Measurements from ENCODE around the gene RPA1.

Gene RPA1

GRCh38 chr17:1904273-1905182 lies 74.7 kb downstream of the RPA1 start:
- no peaks in the 10 kb centered on the region for H3K9me3 ChIP-seq (replicated peaks; ENCODE audit: low read length)
- H3K4me1 ChIP-seq (ENCODE audit: control insufficient read depth, insufficient read depth, low read length): peaks cover 14% of the 10 kb centered on the region
- no peak overlapping the region for H3K4me2 ChIP-seq (ENCODE audit: low read length)
- H3K27me3 ChIP-seq (ENCODE audit: control insufficient read depth, insufficient read depth, low read length): peaks cover 39% of the 10 kb centered on the region
- H3K4me3 ChIP-seq (ENCODE audit: low read length): no peak overlapping the region
- no peak overlapping the region for H3K9ac ChIP-seq (ENCODE audit: low read depth, low read length)
- no peaks in the 10 kb centered on the region for H3K36me3 ChIP-seq (ENCODE audit: insufficient read depth, low read length)

GRCh38 chr17:1905190-1905913 lies 75.5 kb downstream of the RPA1 start:
- H3K4me1 ChIP-seq (ENCODE audit: control insufficient read depth, insufficient read depth, low read length): peaks cover 14% of the 10 kb centered on the region
- H3K27me3 ChIP-seq (ENCODE audit: control insufficient read depth, insufficient read depth, low read length): peaks cover 46% of the 10 kb centered on the region
- H3K36me3 ChIP-seq (ENCODE audit: insufficient read depth, low read length): no peaks in the 10 kb centered on the region
- no peaks in the 10 kb centered on the region for H3K9me3 ChIP-seq (replicated peaks; ENCODE audit: low read length)
- H3K4me3 ChIP-seq (ENCODE audit: low read length): no peak overlapping the region
- no peak overlapping the region for H3K9ac ChIP-seq (ENCODE audit: low read depth, low read length)
- no peak overlapping the region for H3K4me2 ChIP-seq (ENCODE audit: low read length)

DNA sequence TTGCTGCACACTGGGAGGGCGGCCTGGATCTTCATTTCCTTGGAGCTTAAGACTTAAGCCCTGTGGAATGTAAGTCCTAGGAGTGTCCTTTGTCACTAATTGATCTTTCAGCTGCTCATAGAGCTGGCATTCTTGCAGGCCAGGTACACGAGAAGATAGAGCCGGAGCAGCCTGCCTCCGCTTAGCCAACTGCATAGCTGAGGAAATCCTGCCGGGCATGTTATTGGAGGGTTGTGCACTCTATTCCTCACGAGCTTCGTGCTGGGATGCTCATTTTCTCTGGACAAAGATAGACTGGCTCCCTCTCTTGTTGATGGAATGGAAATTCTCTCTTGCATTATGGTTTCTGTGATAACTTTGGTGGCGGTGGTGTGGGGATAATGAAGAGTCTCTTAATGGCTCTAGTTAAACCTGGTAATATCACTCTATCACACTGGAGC lies 76.9 kb downstream of the RPA1 start:
- no peaks in the 10 kb centered on the region for H3K9me3 ChIP-seq (replicated peaks; ENCODE audit: low read length)

GRCh38 chr17:1907216-1907631 lies 77.4 kb downstream of the RPA1 start:
- Histone ChIP-seq H3K27me3 (ENCODE audit: control insufficient read depth, insufficient read depth, low read length) (peaks cover 61% of the 10 kb centered on the region), H3K4me1 (ENCODE audit: control insufficient read depth, insufficient read depth, low read length) (peaks cover 14% of the 10 kb centered on the region), H3K36me3 (ENCODE audit: insufficient read depth, low read length) (no peaks in the 10 kb centered on the region), H3K9ac (ENCODE audit: low read depth, low read length) (no peak overlapping the region), H3K4me3 (ENCODE audit: low read length) (no peak overlapping the region), H3K9me3 (replicated peaks; ENCODE audit: low read length) (no peaks in the 10 kb centered on the region), H3K4me2 (ENCODE audit: low read length) (no peak overlapping the region)

More for the DNA sequence above, 76.9 kb downstream of the RPA1 start:
- Histone ChIP-seq H3K4me2 (ENCODE audit: low read length) (no peak overlapping the region), H3K4me3 (ENCODE audit: low read length) (no peak overlapping the region), H3K9ac (ENCODE audit: low read depth, low read length) (no peak overlapping the region), H3K36me3 (ENCODE audit: insufficient read depth, low read length) (no peaks in the 10 kb centered on the region), H3K27me3 (ENCODE audit: control insufficient read depth, insufficient read depth, low read length) (peaks cover 55% of the 10 kb centered on the region), H3K4me1 (ENCODE audit: control insufficient read depth, insufficient read depth, low read length) (peaks cover 14% of the 10 kb centered on the region)

DNA sequence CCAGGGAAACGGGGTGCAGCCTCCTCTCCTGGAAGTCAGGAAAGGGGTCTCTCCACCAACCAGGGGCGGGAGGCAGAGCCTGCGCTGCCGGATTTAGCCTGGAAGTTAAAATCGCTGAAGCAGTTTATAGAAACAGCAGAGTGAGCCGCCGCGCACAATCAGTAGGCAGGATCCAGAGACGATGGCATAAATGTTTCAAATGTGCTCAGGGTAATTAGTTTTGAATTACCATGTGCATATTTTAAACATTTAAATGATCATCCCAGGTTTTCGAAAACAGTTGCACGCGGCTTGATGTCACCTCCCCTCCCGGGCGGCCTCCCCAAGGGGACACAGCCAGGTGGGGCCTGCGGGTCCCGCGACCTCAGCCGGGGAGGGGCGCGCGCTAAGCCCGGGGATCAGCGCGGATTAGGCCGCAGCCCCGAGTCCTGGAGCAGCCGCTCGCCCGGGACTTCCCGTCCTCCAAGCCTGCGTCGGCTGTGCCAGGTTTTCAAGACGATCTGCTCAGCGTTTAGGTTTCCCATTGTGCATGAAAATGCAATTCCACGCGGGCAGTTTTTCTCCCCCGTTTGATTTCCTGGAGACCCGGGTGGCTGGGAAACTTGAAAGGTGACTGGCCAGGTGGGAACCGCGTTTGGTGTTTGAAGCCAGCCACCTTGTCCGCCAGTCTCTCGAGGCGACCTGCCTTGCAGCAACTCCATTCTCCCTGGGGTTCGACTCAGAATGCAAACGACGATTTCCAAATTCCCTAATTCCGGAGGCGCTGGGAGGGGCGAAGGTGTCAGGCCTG lies 78.3 kb downstream of the RPA1 start:
- Histone ChIP-seq H3K4me2 (ENCODE audit: low read length) (peak overlapping the region; percentile 84), H3K36me3 (ENCODE audit: insufficient read depth, low read length) (no peaks in the 10 kb centered on the region), H3K27me3 (ENCODE audit: control insufficient read depth, insufficient read depth, low read length) (peaks cover 67% of the 10 kb centered on the region), H3K9ac (ENCODE audit: low read depth, low read length) (peak overlapping the region; percentile 14), H3K4me1 (ENCODE audit: control insufficient read depth, insufficient read depth, low read length) (peaks cover 14% of the 10 kb centered on the region), H3K9me3 (replicated peaks; ENCODE audit: low read length) (no peaks in the 10 kb centered on the region), H3K4me3 (ENCODE audit: low read length) (peak overlapping the region; percentile 61)

- peaks cover 70% of the 10 kb centered on the region for H3K27me3 ChIP-seq (ENCODE audit: control insufficient read depth, insufficient read depth, low read length)
- H3K9ac ChIP-seq (ENCODE audit: low read depth, low read length): peak overlapping the region; percentile 14
- H3K9me3 ChIP-seq (replicated peaks; ENCODE audit: low read length): no peaks in the 10 kb centered on the region
- peak overlapping the region; percentile 61 for H3K4me3 ChIP-seq (ENCODE audit: low read length)
- peak overlapping the region; percentile 84 for H3K4me2 ChIP-seq (ENCODE audit: low read length)
- H3K4me1 ChIP-seq (ENCODE audit: control insufficient read depth, insufficient read depth, low read length): peaks cover 14% of the 10 kb centered on the region
- no peaks in the 10 kb centered on the region for H3K36me3 ChIP-seq (ENCODE audit: insufficient read depth, low read length)
Measured at GRCh38 chr17:1908699-1909309, 79.0 kb downstream of the RPA1 start.

DNA sequence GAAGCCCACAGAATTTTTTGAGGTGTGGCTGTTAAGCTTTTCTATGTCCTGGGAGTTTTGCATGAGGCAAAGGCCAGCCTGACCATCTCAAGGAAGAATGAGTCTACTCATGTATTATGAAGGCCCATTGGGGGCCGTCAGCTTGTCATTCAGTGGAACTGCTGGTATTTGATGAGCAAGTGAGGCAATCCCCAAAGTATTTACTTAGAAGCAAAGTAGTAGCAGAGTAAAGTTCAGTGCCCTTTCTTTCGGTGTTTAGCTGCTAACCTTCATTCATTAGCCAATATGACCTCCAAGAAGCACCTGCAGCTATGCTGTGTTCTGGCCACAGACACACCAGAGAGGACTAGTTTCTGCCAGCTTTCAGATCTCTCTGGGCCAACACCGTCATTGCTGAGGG lies 80.2 kb downstream of the RPA1 start:
- no peak overlapping the region for H3K4me3 ChIP-seq (ENCODE audit: low read length)
- H3K9ac ChIP-seq (ENCODE audit: low read depth, low read length): no peak overlapping the region
- peaks cover 76% of the 10 kb centered on the region for H3K27me3 ChIP-seq (ENCODE audit: control insufficient read depth, insufficient read depth, low read length)
- H3K9me3 ChIP-seq (replicated peaks; ENCODE audit: low read length): no peaks in the 10 kb centered on the region
- H3K4me2 ChIP-seq (ENCODE audit: low read length): no peak overlapping the region
- peaks cover 14% of the 10 kb centered on the region for H3K4me1 ChIP-seq (ENCODE audit: control insufficient read depth, insufficient read depth, low read length)
- no peaks in the 10 kb centered on the region for H3K36me3 ChIP-seq (ENCODE audit: insufficient read depth, low read length)

DNA sequence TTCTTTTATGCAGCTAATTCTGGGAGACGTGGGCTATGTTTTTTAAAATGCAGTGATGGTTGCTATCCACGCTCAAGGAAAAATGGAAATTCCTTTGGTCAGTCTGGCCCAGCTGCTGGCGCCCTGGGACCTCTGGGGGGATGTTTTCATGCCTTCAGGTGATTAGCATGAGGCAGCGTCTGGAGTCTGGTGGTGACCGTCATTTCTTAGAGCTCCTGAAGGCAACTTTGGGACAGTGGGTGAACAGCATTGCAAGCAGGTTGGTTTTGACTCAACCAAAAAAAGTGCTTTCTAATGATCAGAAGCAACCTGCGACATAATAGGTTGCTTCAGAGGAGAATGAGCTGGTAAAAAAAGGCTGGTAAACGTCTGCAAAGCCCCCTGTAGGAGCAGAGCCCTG lies 82.3 kb downstream of the RPA1 start:
- H3K4me3 ChIP-seq (ENCODE audit: low read length): no peak overlapping the region
- H3K27me3 ChIP-seq (ENCODE audit: control insufficient read depth, insufficient read depth, low read length): peaks cover 75% of the 10 kb centered on the region
- H3K4me1 ChIP-seq (ENCODE audit: control insufficient read depth, insufficient read depth, low read length): peaks cover 14% of the 10 kb centered on the region
- H3K36me3 ChIP-seq (ENCODE audit: insufficient read depth, low read length): no peaks in the 10 kb centered on the region
- H3K4me2 ChIP-seq (ENCODE audit: low read length): no peak overlapping the region
- H3K9me3 ChIP-seq (replicated peaks; ENCODE audit: low read length): no peaks in the 10 kb centered on the region
- no peak overlapping the region for H3K9ac ChIP-seq (ENCODE audit: low read depth, low read length)

GRCh38 chr17:1913702-1914101 lies 83.9 kb downstream of the RPA1 start:
- Histone ChIP-seq H3K4me2 (ENCODE audit: low read length) (no peak overlapping the region), H3K4me1 (ENCODE audit: control insufficient read depth, insufficient read depth, low read length) (no peaks in the 10 kb centered on the region), H3K4me3 (ENCODE audit: low read length) (no peak overlapping the region), H3K9me3 (replicated peaks; ENCODE audit: low read length) (no peaks in the 10 kb centered on the region), H3K27me3 (ENCODE audit: control insufficient read depth, insufficient read depth, low read length) (peaks cover 66% of the 10 kb centered on the region), H3K36me3 (ENCODE audit: insufficient read depth, low read length) (no peaks in the 10 kb centered on the region), H3K9ac (ENCODE audit: low read depth, low read length) (no peak overlapping the region)

DNA sequence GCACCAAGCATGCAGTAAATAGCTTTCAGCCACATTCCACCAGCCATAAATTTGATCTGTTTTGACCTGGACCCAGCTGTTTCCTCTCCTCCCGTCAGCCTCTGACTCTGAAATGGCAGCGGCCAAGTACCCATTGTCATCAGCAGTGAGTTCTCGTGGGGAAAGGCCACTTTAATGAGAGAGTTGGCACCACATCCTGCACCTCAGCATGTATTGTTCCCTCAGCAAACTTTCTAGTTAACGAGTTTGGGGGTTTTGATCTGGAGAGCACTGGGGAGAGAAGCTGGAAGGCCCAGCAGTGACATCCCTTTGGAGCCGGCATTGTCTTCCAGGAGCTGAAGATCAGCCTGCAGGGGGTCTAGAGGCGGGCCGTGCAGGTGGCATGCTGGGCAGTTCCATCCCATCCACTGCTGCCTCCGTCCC lies 84.9 kb downstream of the RPA1 start:
- Histone ChIP-seq H3K4me2 (ENCODE audit: low read length) (no peak overlapping the region), H3K9me3 (replicated peaks; ENCODE audit: low read length) (no peaks in the 10 kb centered on the region), H3K36me3 (ENCODE audit: insufficient read depth, low read length) (no peaks in the 10 kb centered on the region), H3K4me1 (ENCODE audit: control insufficient read depth, insufficient read depth, low read length) (no peaks in the 10 kb centered on the region), H3K4me3 (ENCODE audit: low read length) (no peak overlapping the region), H3K9ac (ENCODE audit: low read depth, low read length) (no peak overlapping the region), H3K27me3 (ENCODE audit: control insufficient read depth, insufficient read depth, low read length) (peaks cover 67% of the 10 kb centered on the region)

DNA sequence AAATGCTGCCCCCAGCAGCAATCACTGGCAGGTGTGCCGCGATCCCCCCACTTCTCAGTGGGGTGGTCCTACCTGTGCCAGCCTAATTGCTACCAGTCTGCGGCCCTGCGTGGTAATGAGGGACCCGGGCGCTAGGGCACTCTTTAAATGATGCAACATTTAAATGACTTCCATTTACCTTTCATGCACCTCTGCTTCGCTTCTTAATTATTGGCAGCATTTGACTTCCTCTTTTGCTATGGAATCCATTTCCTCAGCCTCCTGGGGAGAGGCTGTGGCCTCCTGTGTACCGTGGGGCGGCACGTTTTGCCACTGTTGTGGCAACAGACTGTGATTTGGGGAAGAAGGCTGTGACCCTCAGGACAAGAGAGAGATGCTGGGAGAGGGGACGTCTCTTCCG lies 86.1 kb downstream of the RPA1 start:
- Histone ChIP-seq H3K4me2 (ENCODE audit: low read length) (no peak overlapping the region), H3K36me3 (ENCODE audit: insufficient read depth, low read length) (no peaks in the 10 kb centered on the region), H3K4me3 (ENCODE audit: low read length) (no peak overlapping the region), H3K4me1 (ENCODE audit: control insufficient read depth, insufficient read depth, low read length) (no peaks in the 10 kb centered on the region), H3K9me3 (replicated peaks; ENCODE audit: low read length) (no peaks in the 10 kb centered on the region), H3K9ac (ENCODE audit: low read depth, low read length) (no peak overlapping the region), H3K27me3 (ENCODE audit: control insufficient read depth, insufficient read depth, low read length) (peaks cover 64% of the 10 kb centered on the region)

All from skeletal muscle satellite cell (primary cell).